Measurements from ENCODE around the gene GALNT14. TPM values are rescaled to one million over a fixed set of nuclear protein-coding genes. Genes with fewer than 3 reads are reported as not detected.
"Not testable (repeated sequence)": the region's sequence is repeated elsewhere in the genome, so short reads cannot be mapped to it uniquely, and the experiment has no call there.

The GALNT14 gene
- total RNA-seq, 1 donor from 2014 or later = 0.27 TPM

GRCh38 chr2:30910686-30911085 is 227.6 kb downstream of the GALNT14 start:
- intact Hi-C loops (cut with micrococcal nuclease) = no loop called here

DNA sequence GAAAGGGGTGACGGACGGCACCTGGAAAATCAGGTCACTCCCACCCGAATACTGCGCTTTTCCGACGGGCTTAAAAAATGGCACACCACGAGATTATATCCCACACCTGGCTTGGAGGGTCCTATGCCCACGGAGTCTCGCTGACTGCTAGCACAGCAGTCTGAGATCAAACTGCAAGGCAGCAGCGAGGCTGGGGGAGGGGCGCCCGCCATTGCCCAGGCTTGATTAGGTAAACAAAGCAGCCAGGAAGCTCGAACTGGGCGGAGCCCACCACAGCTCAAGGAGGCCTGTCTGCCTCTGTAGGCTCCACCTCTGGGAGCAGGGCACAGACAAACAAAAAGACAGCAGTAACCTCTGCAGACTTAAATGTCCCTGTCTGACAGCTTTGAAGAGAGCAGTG is 233.8 kb downstream of the GALNT14 start:
- intact Hi-C loops (cut with micrococcal nuclease) = not testable (repeated sequence)

DNA sequence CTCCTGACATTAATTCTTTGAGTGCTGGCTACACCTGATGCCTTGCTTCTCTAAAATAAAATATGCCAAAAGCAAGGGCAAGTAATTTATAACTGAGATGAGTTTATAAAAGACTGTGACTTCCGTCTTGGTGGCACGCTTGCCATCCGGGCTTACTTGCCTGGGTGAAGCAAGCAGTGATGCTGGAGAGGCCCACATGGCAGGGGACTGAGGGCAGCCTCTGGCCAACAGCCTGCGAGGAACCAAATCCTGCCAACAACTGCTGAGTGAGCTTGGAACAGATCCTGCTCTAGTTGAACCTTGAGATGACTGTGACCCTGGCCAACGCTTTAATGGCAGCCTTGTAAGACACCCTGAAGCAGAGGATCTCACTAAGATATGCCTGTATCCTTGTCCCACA is 234.9 kb downstream of the GALNT14 start:
- intact Hi-C loops (cut with micrococcal nuclease) = no loop called here

DNA sequence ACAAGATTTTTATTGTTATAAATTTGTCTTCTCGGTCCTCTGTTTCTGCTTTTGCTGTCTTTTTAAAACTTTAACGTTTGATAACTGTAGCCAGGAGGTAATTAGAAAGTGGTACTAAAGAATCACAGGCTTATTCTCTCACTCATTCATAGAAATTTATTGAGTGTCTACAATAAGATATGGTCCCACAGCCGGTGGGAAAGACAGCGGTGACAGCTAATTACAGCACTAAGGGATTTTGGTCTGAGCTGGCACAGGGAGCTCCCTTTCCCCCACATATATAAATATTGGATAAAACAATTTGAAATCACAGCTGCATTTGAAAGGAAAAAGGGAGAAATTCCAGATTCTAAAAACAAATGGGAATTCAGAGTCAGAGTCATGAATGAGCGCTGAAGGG is 237.9 kb downstream of the GALNT14 start:
- intact Hi-C loops (cut with micrococcal nuclease) = no loop called here

- intact Hi-C loops (cut with micrococcal nuclease) = no loop called here
These were observed 238.7 kb downstream of the GALNT14 start for GRCh38 chr2:30899516-30900054.

- intact Hi-C loops (cut with micrococcal nuclease) = no loop called here
These were observed 240.7 kb downstream of the GALNT14 start for GRCh38 chr2:30897539-30897938.

DNA sequence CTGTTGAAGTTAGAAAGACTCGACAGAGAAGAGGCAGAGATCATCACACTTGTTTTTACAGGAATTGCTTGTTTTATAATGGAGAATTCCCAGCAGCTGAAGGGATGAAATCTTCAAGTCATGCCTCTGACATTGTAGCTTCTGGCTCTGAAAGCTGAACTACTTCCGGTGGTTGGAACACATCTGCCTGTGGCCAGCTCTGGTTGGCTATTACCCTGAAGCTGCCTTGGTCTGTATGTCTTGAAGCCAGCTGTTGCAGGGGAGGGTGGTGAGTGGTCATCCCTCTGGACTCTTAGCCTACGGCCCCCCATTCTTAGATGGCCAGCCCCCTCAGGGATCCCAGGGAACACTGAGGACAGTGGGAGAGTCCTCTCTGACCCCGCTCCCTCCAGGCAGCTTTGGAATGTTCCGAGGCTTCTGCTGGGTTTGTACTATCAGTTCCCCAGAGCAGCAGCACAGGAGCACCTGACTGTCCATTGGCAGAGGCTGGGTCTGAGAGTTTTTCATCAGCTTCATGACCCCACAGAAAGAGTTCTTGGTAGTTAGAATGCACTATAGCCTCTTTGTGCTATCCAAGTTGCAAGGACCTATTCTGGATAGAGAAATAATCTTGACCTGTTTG is 243.6 kb downstream of the GALNT14 start:
- intact Hi-C loops (cut with micrococcal nuclease) = no loop called here

GRCh38 chr2:30888852-30889409 is 249.3 kb downstream of the GALNT14 start:
- intact Hi-C loops (cut with micrococcal nuclease) = no loop called here

GRCh38 chr2:30886080-30886479 is 252.2 kb downstream of the GALNT14 start:
- intact Hi-C loops (cut with micrococcal nuclease) = no loop called here

DNA sequence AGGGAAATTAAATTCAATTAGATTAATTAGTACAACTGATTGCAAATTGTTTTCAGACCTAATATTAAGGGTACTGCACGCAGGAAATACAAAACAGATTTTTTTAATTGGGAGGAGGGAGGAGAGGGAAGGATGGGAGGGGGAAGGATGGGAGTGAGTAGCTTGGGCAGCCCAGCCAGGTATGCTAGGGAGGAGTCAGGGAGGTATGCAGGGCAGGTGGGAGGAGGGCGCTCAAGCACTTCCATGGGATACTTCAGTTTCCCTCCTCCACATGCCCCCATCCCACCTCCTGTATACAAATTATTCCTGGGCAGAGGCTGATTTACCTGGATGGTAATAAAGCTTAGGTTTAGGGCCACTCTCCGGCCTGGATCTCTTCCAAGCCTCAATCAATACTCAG is 254.4 kb downstream of the GALNT14 start:
- intact Hi-C loops (cut with micrococcal nuclease) = no loop called here

- intact Hi-C loops (cut with micrococcal nuclease) = no loop called here
These were observed 255.1 kb downstream of the GALNT14 start for GRCh38 chr2:30883184-30883583.

DNA sequence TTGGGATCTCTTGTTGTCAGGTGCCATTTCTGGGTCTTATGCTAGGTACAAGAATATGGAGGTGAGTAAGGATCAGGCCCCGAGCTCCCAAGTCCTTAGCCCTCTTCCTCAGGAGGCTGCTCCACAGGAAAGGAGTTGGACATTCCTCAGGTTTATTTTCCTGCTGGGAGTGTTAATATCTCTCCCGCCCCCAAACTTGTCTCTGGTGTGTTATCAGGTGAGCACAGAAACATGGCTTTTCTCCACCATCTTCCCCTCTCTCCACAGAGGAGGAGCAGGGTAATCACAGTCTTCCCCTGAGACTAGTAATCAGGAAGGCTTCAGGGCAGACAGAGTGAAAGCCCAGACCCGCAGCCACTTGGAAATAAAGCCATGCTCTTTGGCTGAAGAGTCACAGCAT is 257.7 kb downstream of the GALNT14 start:
- intact Hi-C loops (cut with micrococcal nuclease) = no loop called here

- intact Hi-C loops (cut with micrococcal nuclease) = no loop called here
These were observed 260.4 kb downstream of the GALNT14 start for GRCh38 chr2:30877833-30878232.

DNA sequence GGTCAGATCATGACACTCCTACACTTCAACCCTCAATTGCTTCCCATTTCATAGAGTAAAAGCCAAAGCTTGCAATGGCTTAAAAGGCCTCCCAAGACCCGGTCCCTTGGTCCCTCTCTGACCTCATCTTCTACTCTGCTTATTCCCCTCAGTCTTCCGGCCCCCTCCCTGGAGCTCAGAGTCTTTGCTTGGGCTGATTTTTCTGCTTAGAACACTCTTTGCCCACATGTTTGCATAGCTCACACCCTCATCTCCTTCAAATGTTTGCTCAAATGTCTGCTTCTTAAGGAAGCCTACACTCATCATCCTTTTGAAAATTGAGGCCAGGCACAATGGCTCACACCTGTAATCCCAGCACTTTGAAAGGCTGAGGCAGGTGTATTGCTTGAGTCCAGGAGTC is 265.4 kb downstream of the GALNT14 start:
- intact Hi-C loops (cut with micrococcal nuclease) = no loop called here

DNA sequence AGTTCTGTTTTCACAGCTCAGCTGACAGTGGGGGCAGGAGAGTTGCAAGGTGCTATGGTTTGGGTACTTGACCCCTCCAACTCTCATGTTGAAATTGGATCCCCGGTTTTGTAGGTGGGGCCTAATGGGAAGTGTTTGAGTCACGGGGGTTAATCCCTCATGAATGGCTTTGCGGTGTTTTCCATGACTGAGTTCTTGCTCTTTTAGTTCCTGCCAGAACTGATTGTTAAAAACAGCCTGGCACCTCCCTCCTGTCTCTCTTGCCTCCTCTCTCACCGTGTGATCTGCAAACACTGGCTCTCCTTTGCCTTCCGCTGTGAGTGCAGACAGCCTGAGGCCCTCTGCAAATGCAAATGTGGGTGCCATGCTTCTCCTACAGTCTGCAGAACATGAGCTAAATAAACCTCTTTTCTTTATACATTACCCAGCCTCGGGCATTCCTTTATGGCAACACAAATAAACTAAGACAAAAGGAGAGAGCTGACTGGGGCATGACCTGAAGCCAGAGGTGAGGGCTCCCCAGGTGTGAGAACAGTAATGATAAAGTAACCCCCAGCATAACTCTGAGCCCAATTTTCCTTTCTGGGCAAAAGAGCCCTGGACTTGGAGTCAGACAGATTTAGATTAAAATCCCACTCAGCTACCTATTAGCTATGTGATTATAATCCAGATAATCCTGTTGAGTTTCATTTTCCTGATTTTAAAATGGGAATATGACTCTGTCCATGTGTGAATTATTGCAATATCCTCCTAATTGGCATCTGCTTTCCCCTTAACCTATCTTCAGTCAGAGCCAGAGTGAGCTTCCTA is 266.1 kb downstream of the GALNT14 start:
- intact Hi-C loops (cut with micrococcal nuclease) = no loop called here

DNA sequence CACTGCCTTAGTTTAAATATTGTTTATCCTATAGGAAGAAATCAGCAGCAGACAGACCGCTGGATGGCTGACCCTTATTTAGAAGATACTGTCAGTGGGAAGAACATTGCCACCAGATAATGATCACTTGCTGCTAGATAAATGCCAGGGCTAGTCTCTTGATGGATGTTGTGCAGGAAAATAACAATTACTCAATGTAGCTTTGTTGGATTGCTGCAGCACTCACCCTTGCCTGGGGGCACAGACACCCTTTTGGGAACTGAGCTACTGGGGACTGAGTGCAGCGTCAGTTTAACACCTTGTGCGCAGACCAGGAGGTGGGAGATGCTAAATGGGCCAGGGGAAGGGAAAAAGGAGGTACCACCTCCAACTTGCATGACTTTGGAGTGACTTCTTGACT is 266.8 kb downstream of the GALNT14 start:
- intact Hi-C loops (cut with micrococcal nuclease) = no loop called here

DNA sequence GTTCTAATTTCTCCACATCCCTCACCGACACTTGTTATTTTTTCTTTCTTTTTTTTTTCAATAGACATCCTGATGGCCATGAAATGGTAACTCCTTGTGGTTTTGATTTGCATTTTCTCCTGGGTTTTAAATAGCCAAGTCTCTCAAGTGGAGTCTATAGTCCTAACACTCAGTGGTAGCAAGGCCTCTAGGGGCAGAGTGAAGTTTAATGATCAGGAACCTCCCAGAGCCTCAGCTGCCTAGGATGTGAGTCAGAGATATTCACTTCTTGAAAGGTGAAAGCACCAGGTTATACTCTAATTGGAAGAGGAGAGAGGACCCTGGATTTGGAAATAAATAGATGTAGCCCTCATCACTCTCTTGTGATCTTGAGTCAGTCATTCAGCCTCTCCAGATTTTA is 268.3 kb downstream of the GALNT14 start:
- intact Hi-C loops (cut with micrococcal nuclease) = loop anchor here (10.0 kb wide), 1 partner anchor 705 kb away; no protein-coding TSS in a partner anchor

GRCh38 chr2:30867385-30867784 is 270.9 kb downstream of the GALNT14 start:
- intact Hi-C loops (cut with micrococcal nuclease) = loop anchor here (10.0 kb wide), 1 partner anchor 703 kb away; no protein-coding TSS in a partner anchor

GRCh38 chr2:30866974-30867373 is 271.3 kb downstream of the GALNT14 start:
- intact Hi-C loops (cut with micrococcal nuclease) = loop anchor here (10.0 kb wide), 1 partner anchor 702 kb away; no protein-coding TSS in a partner anchor

DNA sequence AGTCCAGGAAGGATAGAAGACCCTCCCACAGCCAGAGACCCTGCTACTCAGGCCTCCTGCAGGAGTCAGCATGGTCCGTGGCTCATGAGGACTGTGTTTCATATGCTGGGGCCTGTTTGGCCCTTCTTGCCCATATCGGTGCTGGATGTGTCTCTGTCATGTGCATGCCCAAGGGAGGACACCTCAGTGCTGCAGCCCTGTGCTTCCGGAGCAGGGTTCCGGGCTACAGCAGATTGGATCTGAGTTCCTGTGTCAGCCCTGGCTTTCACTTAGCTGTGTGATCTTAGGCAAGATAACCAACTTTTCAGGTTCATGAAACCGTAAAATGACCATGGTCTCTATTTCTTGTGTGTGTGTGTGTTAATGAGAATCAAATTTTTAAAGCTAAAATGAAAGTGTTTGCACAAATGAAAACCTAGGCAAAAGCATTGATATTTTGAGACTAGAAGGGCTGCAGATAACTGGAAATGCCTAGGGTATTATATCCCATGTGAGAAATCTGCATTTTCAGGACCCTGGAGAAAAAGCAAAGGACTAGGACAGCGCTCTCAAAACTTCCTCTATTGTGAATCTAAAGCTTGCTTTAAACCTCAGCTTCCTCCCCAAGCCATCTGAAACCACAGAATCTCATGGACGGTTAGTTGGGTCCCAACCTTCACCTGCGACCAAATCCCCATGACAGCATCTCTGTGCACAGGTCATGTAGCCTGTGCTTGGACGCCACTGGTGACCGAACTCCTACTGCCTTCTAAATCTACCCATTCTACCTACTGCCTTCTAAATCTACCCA is 272.2 kb downstream of the GALNT14 start:
- intact Hi-C loops (cut with micrococcal nuclease) = loop anchor here (10.0 kb wide), 1 partner anchor 701 kb away; no protein-coding TSS in a partner anchor

DNA sequence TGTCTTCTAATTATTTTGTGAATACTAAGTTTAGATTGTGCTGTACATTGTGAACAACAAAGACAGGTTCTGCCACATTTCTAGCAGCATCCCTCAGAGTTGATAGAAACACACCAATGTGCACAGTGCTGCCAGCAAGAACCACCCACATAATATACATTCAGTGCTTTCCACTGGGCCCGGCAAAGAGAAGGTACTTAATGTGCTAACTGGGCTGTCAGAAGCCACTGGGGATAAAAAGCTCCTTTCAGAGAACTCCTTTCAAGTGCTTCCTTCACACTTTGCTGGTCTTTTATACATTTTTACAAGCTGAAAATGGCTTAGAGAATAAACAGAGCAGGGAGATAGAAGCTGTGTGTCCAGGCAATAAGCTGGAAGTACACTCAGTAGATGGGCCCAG is 273.0 kb downstream of the GALNT14 start:
- intact Hi-C loops (cut with micrococcal nuclease) = loop anchor here (10.0 kb wide), 1 partner anchor 700 kb away; no protein-coding TSS in a partner anchor
